Measurements from ENCODE around the gene TMCC2.

DNA sequence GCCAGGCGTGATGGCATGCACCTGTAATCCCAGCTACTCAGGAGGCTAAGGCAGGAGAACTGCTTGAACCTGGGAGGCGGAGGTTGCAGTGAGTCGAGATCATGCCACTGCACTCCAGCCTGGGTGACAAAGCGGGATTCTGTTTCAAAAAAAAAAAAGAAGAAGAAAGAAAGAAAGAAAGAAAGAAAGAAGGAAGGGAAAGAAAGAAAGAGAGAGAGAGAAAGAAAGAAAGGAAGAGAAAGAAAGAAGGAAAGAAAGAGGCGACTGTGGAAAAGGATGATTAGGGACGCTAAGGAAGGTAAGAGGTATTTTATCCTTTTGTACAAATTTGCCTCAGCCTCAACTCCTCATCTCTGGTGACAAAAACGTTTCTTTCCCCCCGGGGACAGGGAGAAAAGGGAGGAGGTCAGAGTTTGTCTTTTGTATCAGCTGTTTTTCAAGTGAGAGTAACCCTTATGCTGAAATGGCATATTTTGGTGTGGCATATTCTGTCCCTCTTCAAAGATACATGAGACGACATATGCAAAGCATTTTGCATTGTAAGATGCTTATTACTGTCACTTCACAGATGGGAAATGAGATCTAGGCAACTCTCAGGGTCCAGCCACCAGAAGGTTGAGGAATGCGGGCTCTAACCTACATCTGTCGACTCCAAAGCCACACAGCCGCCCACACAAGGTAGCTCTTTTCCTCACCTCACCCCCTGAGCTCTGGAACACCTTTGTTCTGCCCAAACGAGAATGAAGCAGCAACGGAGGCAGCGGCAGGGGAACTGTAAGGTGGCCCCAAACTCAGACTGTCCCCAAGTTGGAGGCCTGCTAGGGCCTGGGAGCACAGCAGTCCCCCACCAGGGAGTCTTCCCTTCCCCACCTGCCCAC is 55.8 kb downstream of the TMCC2 start:
- TF ChIP-seq, protein P1, sequence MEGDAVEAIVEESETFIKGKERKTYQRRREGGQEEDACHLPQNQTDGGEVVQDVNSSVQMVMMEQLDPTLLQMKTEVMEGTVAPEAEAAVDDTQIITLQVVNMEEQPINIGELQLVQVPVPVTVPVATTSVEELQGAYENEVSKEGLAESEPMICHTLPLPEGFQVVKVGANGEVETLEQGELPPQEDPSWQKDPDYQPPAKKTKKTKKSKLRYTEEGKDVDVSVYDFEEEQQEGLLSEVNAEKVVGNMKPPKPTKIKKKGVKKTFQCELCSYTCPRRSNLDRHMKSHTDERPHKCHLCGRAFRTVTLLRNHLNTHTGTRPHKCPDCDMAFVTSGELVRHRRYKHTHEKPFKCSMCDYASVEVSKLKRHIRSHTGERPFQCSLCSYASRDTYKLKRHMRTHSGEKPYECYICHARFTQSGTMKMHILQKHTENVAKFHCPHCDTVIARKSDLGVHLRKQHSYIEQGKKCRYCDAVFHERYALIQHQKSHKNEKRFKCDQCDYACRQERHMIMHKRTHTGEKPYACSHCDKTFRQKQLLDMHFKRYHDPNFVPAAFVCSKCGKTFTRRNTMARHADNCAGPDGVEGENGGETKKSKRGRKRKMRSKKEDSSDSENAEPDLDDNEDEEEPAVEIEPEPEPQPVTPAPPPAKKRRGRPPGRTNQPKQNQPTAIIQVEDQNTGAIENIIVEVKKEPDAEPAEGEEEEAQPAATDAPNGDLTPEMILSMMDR (conservative IDR thresholded peaks at IDR 0.05; ENCODE audit: low read depth in 2 of 2): no peak
- no peak for TF ChIP-seq JUNB (IDR thresholded peaks at IDR 0.05; ENCODE audit: unreplicated experiment)
- TF ChIP-seq POLR2AphosphoS5 (IDR thresholded peaks at IDR 0.05; ENCODE audit: low read depth): no peak

Measured in GM23338 (cell line).